Calu3 (cell line): Measurements from ENCODE around the gene TMEM198. TPM values are rescaled to one million over a fixed set of nuclear protein-coding genes. Genes with fewer than 3 reads are reported as not detected.

ENCODE experiments used
- BruUV-seq: library from RNA; stranded (reverse); fragments of 400-500 nt; replicated peaks from 2 replicates; lab custom pipeline; 2021; lab: Mats Ljungman, UMichigan
- CTCF ChIA-PET: fragments of 300-600 bp; sonication (Branson Sonifier 250); formaldehyde crosslinking; loops from one replicate; lab custom pipeline; 2022; ENCODE audit warnings: antibody characterized with exemption; lab: Charles Lee
- DNase-seq: peaks from one replicate; pipeline ENCODE4 v3.0.0; 2022
- H3K27ac Mint-ChIP-seq: one replicate; pipeline ENCODE4 v1.8.0; 2022; ENCODE audit warnings: mixed read lengths; ENCODE audit not compliant: unreplicated experiment
- H3K27me3 Mint-ChIP-seq: one replicate; pipeline ENCODE4 v1.8.0; 2022; ENCODE audit warnings: mixed read lengths; ENCODE audit not compliant: unreplicated experiment
- H3K36me3 Mint-ChIP-seq: one replicate; pipeline ENCODE4 v1.8.0; 2022; ENCODE audit warnings: mild to moderate bottlenecking, moderate library complexity, mixed read lengths; ENCODE audit not compliant: insufficient read depth, unreplicated experiment
- H3K4me1 Mint-ChIP-seq: one replicate; pipeline ENCODE4 v1.8.0; 2022; ENCODE audit warnings: mild to moderate bottlenecking, low read depth, mixed read lengths; ENCODE audit not compliant: unreplicated experiment
- H3K4me3 Mint-ChIP-seq: one replicate; pipeline ENCODE4 v1.8.0; 2022; ENCODE audit warnings: mild to moderate bottlenecking, low read depth, moderate library complexity, mixed read lengths; ENCODE audit not compliant: unreplicated experiment
- H3K9me3 Mint-ChIP-seq: one replicate; pipeline ENCODE4 v1.8.0; 2022; ENCODE audit warnings: low read depth, mixed read lengths; ENCODE audit not compliant: unreplicated experiment
- CTCF ChIP-seq: fragments of 200-600 bp; IDR thresholded peaks from one replicate; pipeline ENCODE4 v1.8.0; 2022; ENCODE audit warnings: antibody characterized with exemption; ENCODE audit not compliant: unreplicated experiment
- intact Hi-C: fragments of 100-400 bp; cut with micrococcal nuclease; formaldehyde crosslinking; loops from one replicate; pipeline ENCODE4 v1.10.0; 2022; ENCODE audit not compliant: unreplicated experiment
- total RNA-seq: library from RNA; stranded (reverse); gene quantifications from 2 replicates; pipeline ENCODE4 v1.2.3, GENCODE V29; 2022

The TMEM198 gene
- total RNA-seq, 1 experiment from 2014 or later, result 5.9 TPM

DNA sequence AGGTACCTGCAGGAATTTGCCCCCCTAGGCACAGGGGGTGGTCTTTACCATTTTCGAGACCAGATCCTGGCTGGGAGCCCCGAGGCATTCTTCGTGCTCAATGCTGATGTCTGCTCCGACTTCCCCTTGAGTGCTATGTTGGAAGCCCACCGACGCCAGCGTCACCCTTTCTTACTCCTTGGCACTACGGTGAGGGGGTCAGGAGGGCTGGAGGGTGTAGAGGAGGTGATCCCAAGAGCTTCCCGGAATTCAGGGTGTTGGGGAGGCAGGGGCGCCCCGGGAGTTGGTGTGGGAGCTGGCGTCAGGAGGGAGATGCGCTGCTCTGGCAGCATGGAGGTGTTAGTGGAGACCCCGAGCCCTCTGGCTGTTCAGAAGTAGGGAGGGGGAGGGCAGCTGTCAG, 42.0 kb upstream of the TMEM198 start:
- H3K27me3 Mint-ChIP-seq, result no peaks in the 10 kb centered on the region
- DNase-seq, result no peak
- CTCF ChIA-PET, result no interaction called here
- no peak for TF ChIP-seq CTCF
- H3K9me3 Mint-ChIP-seq, result no peaks in the 10 kb centered on the region
- intact Hi-C loops, result no loop called here
- H3K27ac Mint-ChIP-seq, result no peak overlapping the region
- peaks cover 36% of the 10 kb centered on the region for H3K36me3 Mint-ChIP-seq
- no peak overlapping the region for H3K4me3 Mint-ChIP-seq
- BruUV-seq, result no TSS peak
- H3K4me1 Mint-ChIP-seq, result peaks cover 23% of the 10 kb centered on the region

DNA sequence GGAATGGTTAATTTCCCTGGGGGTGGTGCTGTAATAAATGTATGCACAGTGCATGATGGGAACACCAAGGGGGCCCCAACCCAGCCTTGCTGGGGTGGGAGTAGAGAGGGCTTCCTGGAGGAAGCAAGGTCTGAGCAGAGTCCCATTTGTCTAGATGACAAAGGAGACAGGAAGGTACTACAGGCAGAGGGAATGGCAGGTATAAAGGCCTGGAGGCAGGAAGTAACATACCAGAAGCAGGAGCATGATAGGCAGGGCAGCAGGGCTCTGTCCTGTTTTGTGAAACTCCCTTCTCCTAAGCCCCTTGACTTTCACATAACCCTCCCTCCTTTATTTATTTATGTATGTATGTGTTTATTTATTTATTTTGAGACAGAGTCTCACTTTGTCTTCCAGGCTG, 41.2 kb upstream of the TMEM198 start:
- H3K9me3 Mint-ChIP-seq, result no peaks in the 10 kb centered on the region
- intact Hi-C loops, result no loop called here
- H3K27me3 Mint-ChIP-seq, result no peaks in the 10 kb centered on the region
- peaks cover 30% of the 10 kb centered on the region for H3K36me3 Mint-ChIP-seq
- no peak for TF ChIP-seq CTCF
- no TSS peak for BruUV-seq
- CTCF ChIA-PET, result interaction anchor here (0.7 kb wide), 1 partner anchor 19 kb away, joined by 5 read pairs; no protein-coding TSS in a partner anchor
- H3K27ac Mint-ChIP-seq, result no peak overlapping the region
- no peak overlapping the region for H3K4me3 Mint-ChIP-seq
- H3K4me1 Mint-ChIP-seq, result peaks cover 23% of the 10 kb centered on the region
- no peak for DNase-seq

DNA sequence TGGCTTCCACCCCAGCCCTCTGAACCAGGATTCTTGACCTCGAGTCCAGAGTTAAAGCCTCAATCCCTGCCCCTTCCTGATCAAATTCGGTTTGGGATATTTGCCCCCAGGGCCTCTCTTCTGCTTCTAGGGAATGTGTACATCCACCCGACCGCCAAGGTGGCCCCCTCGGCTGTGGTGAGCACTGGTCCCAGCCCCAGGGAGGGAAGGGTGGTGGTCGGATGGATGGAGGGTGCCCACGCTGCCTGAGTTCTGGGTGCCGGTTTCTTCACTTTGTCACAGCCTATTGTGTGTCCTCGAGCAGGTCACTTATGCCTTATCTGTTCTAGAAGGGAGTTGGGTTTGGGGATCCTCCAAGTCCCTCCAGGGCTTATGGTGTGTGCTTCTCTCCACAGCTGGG, 38.2 kb upstream of the TMEM198 start:
- Mint-ChIP-seq H3K27ac (no peak overlapping the region), H3K9me3 (no peaks in the 10 kb centered on the region), H3K4me1 (peaks cover 10% of the 10 kb centered on the region), H3K27me3 (peaks cover 16% of the 10 kb centered on the region), H3K4me3 (no peak overlapping the region), H3K36me3 (peaks cover 28% of the 10 kb centered on the region)
- CTCF ChIA-PET, result no interaction called here
- no peak for TF ChIP-seq CTCF
- intact Hi-C loops, result no loop called here
- no TSS peak for BruUV-seq
- DNase-seq, result no peak

DNA sequence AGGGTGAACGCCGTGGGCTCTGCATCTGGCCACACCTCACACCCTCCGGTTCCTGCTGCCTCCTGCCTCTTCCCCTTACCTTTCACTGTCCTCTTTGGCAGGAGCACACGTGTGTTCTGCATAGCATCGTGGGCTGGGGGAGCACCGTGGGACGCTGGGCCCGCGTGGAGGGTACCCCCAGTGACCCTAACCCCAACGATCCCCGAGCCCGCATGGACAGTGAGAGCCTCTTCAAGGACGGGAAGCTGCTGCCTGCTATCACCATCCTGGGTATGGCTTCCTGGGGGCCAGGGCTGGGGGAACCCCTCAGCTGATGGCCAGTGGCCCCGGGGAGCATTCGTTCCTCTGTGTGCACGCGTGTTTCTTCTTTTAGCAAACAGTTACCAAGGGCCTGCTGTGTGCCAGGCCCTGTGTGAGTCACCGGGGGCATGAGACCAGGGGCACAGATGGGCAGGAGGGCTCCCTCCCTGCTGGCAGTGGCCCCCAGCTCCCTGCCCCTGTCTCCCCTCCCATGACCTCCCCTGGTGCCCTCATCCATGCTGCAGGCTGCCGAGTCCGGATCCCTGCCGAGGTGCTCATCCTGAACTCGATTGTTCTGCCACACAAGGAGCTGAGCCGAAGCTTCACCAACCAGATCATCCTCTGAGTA, 37.6 kb upstream of the TMEM198 start:
- Mint-ChIP-seq H3K27ac (no peak overlapping the region), H3K9me3 (no peaks in the 10 kb centered on the region), H3K4me3 (no peak overlapping the region), H3K27me3 (peaks cover 23% of the 10 kb centered on the region), H3K4me1 (peaks cover 11% of the 10 kb centered on the region), H3K36me3 (peaks cover 34% of the 10 kb centered on the region)
- no TSS peak for BruUV-seq
- CTCF ChIA-PET, result no interaction called here
- intact Hi-C loops, result no loop called here
- no peak for TF ChIP-seq CTCF
- DNase-seq, result no peak
